Duodenal mucosa (tissue), 2 donors: ENCODE results near the gene RARRES1.
A peak's percentile ranks its signal among the peaks of the same experiment; 100 is the strongest.

ENCODE experiments used
- H3K27ac ChIP-seq: one replicate; pipeline ENCODE4 v1.7.0; 2013; ENCODE audit warnings: low read depth, low read length
- H3K27me3 ChIP-seq, 2 donors: one replicate each; pipeline ENCODE4 v1.7.0; 2013; ENCODE audit warnings: low read length in 2 of 2, control low read depth in 1 of 2; ENCODE audit not compliant: insufficient read depth in 2 of 2, control insufficient read depth in 1 of 2
- H3K36me3 ChIP-seq, 2 donors: one replicate each; pipeline ENCODE4 v1.7.0; 2013; ENCODE audit warnings: low read length in 2 of 2, control low read depth in 1 of 2; ENCODE audit not compliant: insufficient read depth in 2 of 2, control insufficient read depth in 1 of 2
- H3K4me1 ChIP-seq, 2 donors: one replicate each; pipeline ENCODE4 v1.7.0; 2013; ENCODE audit warnings: low read length in 2 of 2, control low read depth in 1 of 2; ENCODE audit not compliant: insufficient read depth in 2 of 2, control insufficient read depth in 1 of 2
- H3K4me3 ChIP-seq, 2 donors: one replicate each; pipeline ENCODE4 v1.7.0; 2013; ENCODE audit warnings: low read length in 2 of 2, low read depth in 1 of 2
- H3K9ac ChIP-seq, 2 donors: one replicate each; pipeline ENCODE4 v1.7.0; 2013; ENCODE audit warnings: low read length in 2 of 2, low read depth in 1 of 2
- H3K9me3 ChIP-seq, 2 donors: one replicate each; pipeline ENCODE4 v1.7.0; 2013; ENCODE audit warnings: low read length in 2 of 2, control low read depth in 1 of 2; ENCODE audit not compliant: control insufficient read depth in 1 of 2

RARRES1 gene

GRCh38 chr3:158773166-158773565, 40.9 kb upstream of the RARRES1 start:
- H3K27ac ChIP-seq, result no peak overlapping the region
- no peak overlapping the region for H3K9ac ChIP-seq
- peaks cover 0 to 2% of the 10 kb centered on the region in 2 donors for H3K9me3 ChIP-seq
- H3K4me1 ChIP-seq, result peaks cover 0 to 9% of the 10 kb centered on the region in 2 donors
- H3K27me3 ChIP-seq, result no peaks in the 10 kb centered on the region
- H3K4me3 ChIP-seq, result no peak overlapping the region
- H3K36me3 ChIP-seq, result no peaks in the 10 kb centered on the region

GRCh38 chr3:158771982-158772381, 39.7 kb upstream of the RARRES1 start:
- Histone ChIP-seq H3K36me3 (no peaks in the 10 kb centered on the region), H3K27ac (no peak overlapping the region), H3K27me3 (no peaks in the 10 kb centered on the region), H3K4me3 (no peak overlapping the region), H3K4me1 (peaks cover 0 to 12% of the 10 kb centered on the region in 2 donors), H3K9ac (no peak overlapping the region), H3K9me3 (peaks cover 0 to 2% of the 10 kb centered on the region in 2 donors)

GRCh38 chr3:158771577-158771976, 39.3 kb upstream of the RARRES1 start:
- Histone ChIP-seq H3K9me3 (peaks cover 0 to 2% of the 10 kb centered on the region in 2 donors), H3K9ac (no peak overlapping the region), H3K4me3 (no peak overlapping the region), H3K36me3 (no peaks in the 10 kb centered on the region), H3K27ac (no peak overlapping the region), H3K27me3 (no peaks in the 10 kb centered on the region), H3K4me1 (peaks cover 0 to 12% of the 10 kb centered on the region in 2 donors)

- no peak overlapping the region for H3K27ac ChIP-seq
- peaks cover 0 to 12% of the 10 kb centered on the region in 2 donors for H3K4me1 ChIP-seq
- no peak overlapping the region for H3K9ac ChIP-seq
- no peaks in the 10 kb centered on the region for H3K27me3 ChIP-seq
- no peak overlapping the region for H3K4me3 ChIP-seq
- H3K36me3 ChIP-seq, result no peaks in the 10 kb centered on the region
- H3K9me3 ChIP-seq, result peaks cover 0 to 1% of the 10 kb centered on the region in 2 donors
Measured at GRCh38 chr3:158770741-158771350, 38.6 kb upstream of the RARRES1 start.

GRCh38 chr3:158769952-158770740, 37.9 kb upstream of the RARRES1 start:
- H3K9ac ChIP-seq, result no peak overlapping the region
- no peaks in the 10 kb centered on the region for H3K27me3 ChIP-seq
- no peak overlapping the region for H3K27ac ChIP-seq
- H3K9me3 ChIP-seq, result no peaks in the 10 kb centered on the region
- no peak overlapping the region for H3K4me3 ChIP-seq
- no peaks in the 10 kb centered on the region for H3K36me3 ChIP-seq
- H3K4me1 ChIP-seq, result peaks cover 0 to 12% of the 10 kb centered on the region in 2 donors

GRCh38 chr3:158769549-158769948, 37.3 kb upstream of the RARRES1 start:
- Histone ChIP-seq H3K27ac (no peak overlapping the region), H3K4me3 (no peak overlapping the region), H3K27me3 (no peaks in the 10 kb centered on the region), H3K9ac (no peak overlapping the region), H3K4me1 (peaks cover 0 to 12% of the 10 kb centered on the region in 2 donors), H3K36me3 (no peaks in the 10 kb centered on the region), H3K9me3 (no peaks in the 10 kb centered on the region)

- peak overlapping the region in 1 of 2 donors; percentile 25 for H3K4me3 ChIP-seq
- peaks cover 0 to 12% of the 10 kb centered on the region in 2 donors for H3K4me1 ChIP-seq
- H3K36me3 ChIP-seq, result no peaks in the 10 kb centered on the region
- H3K27me3 ChIP-seq, result no peaks in the 10 kb centered on the region
- no peak overlapping the region for H3K27ac ChIP-seq
- no peak overlapping the region for H3K9ac ChIP-seq
- H3K9me3 ChIP-seq, result no peaks in the 10 kb centered on the region
Measured at GRCh38 chr3:158768881-158769543, 36.8 kb upstream of the RARRES1 start.

- H3K27me3 ChIP-seq, result no peaks in the 10 kb centered on the region
- peak overlapping the region; percentile 13 to 25 for H3K4me3 ChIP-seq
- no peak overlapping the region for H3K27ac ChIP-seq
- H3K36me3 ChIP-seq, result no peaks in the 10 kb centered on the region
- peaks cover 0 to 12% of the 10 kb centered on the region in 2 donors for H3K4me1 ChIP-seq
- H3K9me3 ChIP-seq, result no peaks in the 10 kb centered on the region
- no peak overlapping the region for H3K9ac ChIP-seq
Measured at GRCh38 chr3:158768361-158768787, 36.1 kb upstream of the RARRES1 start.

- no peaks in the 10 kb centered on the region for H3K36me3 ChIP-seq
- H3K4me1 ChIP-seq, result peaks cover 0 to 12% of the 10 kb centered on the region in 2 donors
- H3K27me3 ChIP-seq, result no peaks in the 10 kb centered on the region
- H3K9me3 ChIP-seq, result no peaks in the 10 kb centered on the region
- H3K4me3 ChIP-seq, result no peak overlapping the region
- no peak overlapping the region for H3K9ac ChIP-seq
- H3K27ac ChIP-seq, result no peak overlapping the region
Measured at GRCh38 chr3:158766364-158766763, 34.1 kb upstream of the RARRES1 start.
